GM12875 (cell line): Measurements from ENCODE around the gene AP3B1.

Experiments used
- H3K4me3 ChIP-seq: one replicate; pipeline ENCODE4 v1.5.1; 2011; ENCODE audit warnings: low read depth, low read length, control low read depth
- TF ChIP-seq, protein P1 (sequence below): IDR thresholded peaks from 2 replicates; pipeline ENCODE4 v1.5.1; 2011; ENCODE audit warnings: low read depth, mild to moderate bottlenecking, control low read depth, inconsistent platforms, low read length, moderate library complexity, borderline replicate concordance; ENCODE audit not compliant: insufficient read depth

Gene AP3B1

DNA sequence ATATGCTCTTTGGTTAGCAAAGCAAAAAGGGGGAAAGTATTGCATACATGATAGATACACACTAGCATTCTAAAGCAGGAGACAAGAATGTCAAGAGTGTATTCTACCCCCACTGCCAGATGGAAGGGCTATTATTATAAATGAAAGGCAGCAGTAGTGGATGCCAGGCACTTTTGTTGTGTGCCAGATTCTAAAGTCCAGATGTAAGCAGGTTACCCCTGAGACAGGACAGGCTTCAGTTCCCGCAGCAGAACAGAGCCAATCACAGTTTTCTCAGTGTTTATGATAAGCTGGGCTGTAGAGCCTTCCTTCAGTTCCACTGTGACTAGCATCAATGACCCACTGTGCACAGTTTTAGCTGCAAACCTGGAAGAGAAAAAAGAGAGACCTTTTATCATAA lies 291.8 kb downstream of the AP3B1 start:
- H3K4me3 ChIP-seq = no peak overlapping the region
- TF ChIP-seq, protein P1, sequence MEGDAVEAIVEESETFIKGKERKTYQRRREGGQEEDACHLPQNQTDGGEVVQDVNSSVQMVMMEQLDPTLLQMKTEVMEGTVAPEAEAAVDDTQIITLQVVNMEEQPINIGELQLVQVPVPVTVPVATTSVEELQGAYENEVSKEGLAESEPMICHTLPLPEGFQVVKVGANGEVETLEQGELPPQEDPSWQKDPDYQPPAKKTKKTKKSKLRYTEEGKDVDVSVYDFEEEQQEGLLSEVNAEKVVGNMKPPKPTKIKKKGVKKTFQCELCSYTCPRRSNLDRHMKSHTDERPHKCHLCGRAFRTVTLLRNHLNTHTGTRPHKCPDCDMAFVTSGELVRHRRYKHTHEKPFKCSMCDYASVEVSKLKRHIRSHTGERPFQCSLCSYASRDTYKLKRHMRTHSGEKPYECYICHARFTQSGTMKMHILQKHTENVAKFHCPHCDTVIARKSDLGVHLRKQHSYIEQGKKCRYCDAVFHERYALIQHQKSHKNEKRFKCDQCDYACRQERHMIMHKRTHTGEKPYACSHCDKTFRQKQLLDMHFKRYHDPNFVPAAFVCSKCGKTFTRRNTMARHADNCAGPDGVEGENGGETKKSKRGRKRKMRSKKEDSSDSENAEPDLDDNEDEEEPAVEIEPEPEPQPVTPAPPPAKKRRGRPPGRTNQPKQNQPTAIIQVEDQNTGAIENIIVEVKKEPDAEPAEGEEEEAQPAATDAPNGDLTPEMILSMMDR = no peak

DNA sequence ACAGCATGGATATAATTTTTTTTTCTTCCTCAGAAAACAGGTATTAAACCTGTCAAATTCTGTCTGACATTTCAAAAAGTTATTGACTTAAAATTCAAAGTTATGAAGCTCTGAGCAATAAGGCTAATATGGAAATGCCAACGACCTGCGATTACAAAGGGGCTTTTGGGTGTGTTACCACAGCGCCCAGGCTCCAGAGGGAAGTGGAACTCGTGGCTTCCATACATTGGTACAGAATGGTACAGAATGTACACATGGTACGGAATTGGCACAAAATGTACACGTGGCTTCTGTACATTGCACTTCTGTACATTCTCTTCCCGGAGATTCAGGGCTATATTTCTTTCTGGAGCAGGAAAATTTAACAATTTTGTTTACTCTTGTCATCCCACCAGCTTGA lies 293.3 kb downstream of the AP3B1 start:
- H3K4me3 ChIP-seq = no peak overlapping the region
- TF ChIP-seq, protein P1 = no peak

DNA sequence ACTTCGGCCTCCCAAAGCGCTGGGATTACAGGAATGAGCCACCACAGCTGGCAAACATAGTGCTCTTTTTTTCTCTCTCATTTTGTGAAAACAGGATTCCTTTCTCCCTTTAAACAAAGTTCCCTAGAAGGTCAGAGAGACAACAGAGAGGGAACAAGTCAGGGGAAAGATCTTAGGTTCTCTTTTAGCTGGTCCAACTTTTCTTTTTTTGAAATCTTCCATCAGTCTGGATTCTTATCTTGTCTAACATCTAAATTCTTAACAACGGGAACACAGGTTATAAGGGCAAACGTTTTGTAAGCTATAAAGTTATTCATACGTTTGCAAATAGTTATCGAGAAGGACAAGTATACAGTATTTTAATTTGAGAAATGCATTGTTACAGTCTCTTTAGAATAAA lies 294.3 kb downstream of the AP3B1 start:
- TF ChIP-seq, protein P1 = no peak
- H3K4me3 ChIP-seq = no peak overlapping the region

DNA sequence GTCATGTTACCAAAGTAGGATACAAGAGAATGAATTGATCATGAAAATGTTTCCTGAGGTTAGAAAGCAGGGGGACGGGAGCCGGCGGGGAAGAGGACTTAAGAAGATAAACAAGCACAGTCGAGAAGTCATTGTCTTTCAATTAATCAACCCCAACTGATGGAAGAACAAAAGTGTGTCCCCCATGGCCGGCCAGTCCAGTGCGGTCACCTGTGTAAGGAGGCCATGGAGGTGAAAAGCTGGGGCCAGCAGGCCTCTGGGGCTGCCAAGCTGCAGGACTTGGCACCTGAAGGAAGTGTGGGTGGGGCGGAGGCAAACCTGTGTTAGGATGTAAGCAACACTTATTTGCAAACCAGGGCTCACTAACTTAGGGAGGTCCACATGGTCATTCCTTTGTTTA lies 295.1 kb downstream of the AP3B1 start:
- TF ChIP-seq, protein P1 = no peak

DNA sequence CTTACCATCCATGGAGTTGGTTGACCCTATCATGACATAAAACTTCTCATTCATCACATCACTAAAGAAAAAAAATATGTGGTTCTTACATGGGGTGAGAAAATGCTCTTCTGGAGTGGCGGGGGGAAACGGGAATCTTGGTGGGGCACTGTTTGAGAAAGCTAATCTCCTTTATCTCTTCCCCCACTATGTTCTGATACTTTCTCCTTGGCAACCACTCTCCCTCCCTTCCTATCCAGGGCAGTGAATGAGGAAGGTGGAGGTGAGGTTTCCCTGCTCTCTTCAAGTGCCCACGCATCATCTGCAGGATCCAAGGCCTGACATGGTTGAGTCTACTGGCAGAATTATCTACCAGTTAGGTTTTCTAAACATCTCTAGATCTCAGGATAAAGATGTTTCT lies 297.6 kb downstream of the AP3B1 start:
- TF ChIP-seq, protein P1 = no peak

More for the DNA sequence above, 295.1 kb downstream of the AP3B1 start:
- H3K4me3 ChIP-seq = no peak overlapping the region

DNA sequence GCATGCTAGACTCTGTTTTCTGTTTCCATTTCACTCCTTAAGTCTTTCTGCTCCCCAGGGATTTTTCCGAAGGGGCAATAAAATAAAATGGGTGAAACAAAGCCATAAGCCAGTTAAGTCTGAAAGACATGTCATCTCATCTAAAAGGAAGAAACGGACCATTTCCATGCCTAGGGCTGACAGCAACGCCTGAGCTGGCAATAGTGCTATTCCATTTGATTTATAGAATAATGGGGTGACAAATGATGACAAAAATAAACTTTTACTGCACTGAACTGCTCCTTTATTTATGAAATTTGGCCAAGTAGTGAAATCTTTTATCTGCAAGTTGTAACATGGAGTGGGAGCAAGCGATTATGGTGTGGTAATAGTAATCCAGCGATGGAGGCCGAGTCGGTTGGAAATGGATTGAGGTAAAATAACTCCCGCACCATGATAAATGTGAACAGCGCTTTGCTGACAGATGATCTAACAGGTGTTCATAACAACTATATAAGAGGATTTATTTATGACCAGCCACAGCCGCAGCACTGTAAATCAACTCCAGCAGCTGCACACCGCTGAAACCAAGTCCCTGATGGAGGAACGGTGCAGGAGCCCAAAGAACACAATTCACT lies 298.6 kb downstream of the AP3B1 start:
- no peak overlapping the region for H3K4me3 ChIP-seq
- TF ChIP-seq, protein P1 = no peak

More for the DNA sequence above, 297.6 kb downstream of the AP3B1 start:
- H3K4me3 ChIP-seq = no peak overlapping the region

DNA sequence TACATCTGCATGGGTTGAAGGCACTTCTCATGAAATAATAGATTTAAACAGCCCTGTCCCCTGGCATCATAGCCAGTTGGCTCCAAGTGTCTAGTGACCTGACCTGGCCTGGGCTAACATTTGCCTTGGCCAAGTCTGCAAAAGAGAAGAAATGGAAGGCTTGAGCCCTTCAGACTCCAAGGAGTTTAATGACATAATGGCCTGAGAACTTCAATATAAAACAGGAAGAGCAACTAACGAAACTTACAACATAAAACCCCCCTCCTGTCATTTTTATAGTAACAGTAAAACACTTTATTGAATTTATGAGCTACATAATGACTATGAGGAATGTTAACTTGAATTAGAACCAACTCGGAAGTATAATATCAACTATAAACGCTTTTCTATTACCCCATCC lies 299.6 kb downstream of the AP3B1 start:
- H3K4me3 ChIP-seq = no peak overlapping the region
- TF ChIP-seq, protein P1 = no peak
